Gastrocnemius medialis (tissue), 4 donors: ENCODE data around the gene C2orf81.

Source experiments
- CTCF ChIP-seq, 5 experiments: fragments of 450-650 bp in 3 of 5; fragments of 200-600 bp in 2 of 5; sonication (generic) in 2 of 5; IDR thresholded peaks in 4 of 5; conservative IDR thresholded peaks in 1 of 5; 1 replicate in 4 of 5; 2 replicates in 1 of 5; pipeline ENCODE4 v1.5.1; 2016 to 2019; ENCODE audit warnings: antibody characterized with exemption in 5 of 5, mild to moderate bottlenecking in 3 of 5, moderate library complexity in 3 of 5
- POLR2A ChIP-seq, 2 donors: fragments of 450-650 bp; IDR thresholded peaks; one replicate each; pipeline ENCODE4 v1.6.1; 2017; ENCODE audit warnings: antibody characterized with exemption in 2 of 2, mild to moderate bottlenecking in 2 of 2, moderate library complexity in 2 of 2

- TF ChIP-seq POLR2A (IDR thresholded peaks at IDR 0.05) (no peak), CTCF (IDR thresholded peaks at IDR 0.05 in 4 of 5, conservative IDR thresholded peaks at IDR 0.05 in 1 of 5) (no peak)
These were observed 37.4 kb downstream of the C2orf81 start for GRCh38 chr2:74384051-74384450.
